Nephron (organoid): ENCODE measurements around the gene SYNGR3.
A peak's percentile ranks its signal among the peaks of the same experiment; 100 is the strongest.
"Not testable (repeated sequence)": the region's sequence is repeated elsewhere in the genome, so short reads cannot be mapped to it uniquely, and the experiment has no call there.

Source experiments
- H3K27ac Mint-ChIP-seq, 3 experiments: 2 replicates each; pipeline ENCODE4 v1.8.0; 2020; ENCODE audit warnings: mixed read lengths in 3 of 3, mild to moderate bottlenecking in 2 of 3, moderate library complexity in 1 of 3
- H3K27me3 Mint-ChIP-seq: 2 replicates; pipeline ENCODE4 v1.8.0; 2021; ENCODE audit warnings: low read depth, mild to moderate bottlenecking, moderate library complexity, mixed read lengths
- H3K36me3 Mint-ChIP-seq: 2 replicates; pipeline ENCODE4 v1.8.0; 2020; ENCODE audit warnings: low read depth, mixed read lengths
- H3K4me1 Mint-ChIP-seq: 2 replicates; pipeline ENCODE4 v1.8.0; 2020; ENCODE audit warnings: mixed read lengths
- H3K4me3 Mint-ChIP-seq, 3 experiments: 2 replicates each; pipeline ENCODE4 v1.8.0; 2020; ENCODE audit warnings: mild to moderate bottlenecking in 3 of 3, mixed read lengths in 3 of 3, moderate library complexity in 2 of 3
- H3K9me3 Mint-ChIP-seq: 2 replicates; pipeline ENCODE4 v1.8.0; 2020; ENCODE audit warnings: mixed read lengths
- CTCF ChIP-seq, 3 experiments: fragments of 200-600 bp; sonication (generic); IDR thresholded peaks; one replicate each; pipeline ENCODE4 v1.5.0; 2021; ENCODE audit warnings: antibody characterized with exemption in 3 of 3; ENCODE audit not compliant: unreplicated experiment in 3 of 3

Gene SYNGR3

DNA sequence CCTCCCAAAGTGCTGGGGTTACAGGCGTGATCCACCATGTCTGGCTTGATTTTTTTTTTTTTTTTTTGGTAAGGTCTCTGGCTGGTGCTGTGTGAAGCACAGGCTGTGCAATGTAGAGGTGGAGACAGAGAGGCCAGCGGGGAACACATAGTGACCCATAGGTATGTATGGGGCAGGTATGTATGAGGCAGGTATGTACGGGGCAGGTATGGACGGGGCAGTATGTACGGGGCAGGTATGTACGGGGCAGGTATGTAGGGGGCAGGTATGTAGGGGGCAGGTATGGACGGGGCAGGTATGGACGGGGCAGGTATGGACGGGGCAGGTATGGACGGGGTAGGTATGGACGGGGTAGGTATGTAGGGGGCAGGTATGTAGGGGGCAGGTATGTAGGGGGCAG is 40.3 kb upstream of the SYNGR3 start:
- TF ChIP-seq CTCF (IDR thresholded peaks at IDR 0.05; ENCODE audit: unreplicated experiment in 3 of 3) = no peak
- H3K27ac Mint-ChIP-seq = no peak overlapping the region
- no peaks in the 10 kb centered on the region for H3K27me3 Mint-ChIP-seq
- no peaks in the 10 kb centered on the region for H3K4me1 Mint-ChIP-seq
- peak overlapping the region in 1 of 3 experiments; percentile 9 for H3K4me3 Mint-ChIP-seq
- no peaks in the 10 kb centered on the region for H3K9me3 Mint-ChIP-seq
- H3K36me3 Mint-ChIP-seq = no peaks in the 10 kb centered on the region

- Mint-ChIP-seq H3K4me3 (no peak overlapping the region), H3K27me3 (no peaks in the 10 kb centered on the region), H3K9me3 (no peaks in the 10 kb centered on the region), H3K36me3 (no peaks in the 10 kb centered on the region), H3K27ac (no peak overlapping the region), H3K4me1 (no peaks in the 10 kb centered on the region)
- TF ChIP-seq CTCF (IDR thresholded peaks at IDR 0.05; ENCODE audit: unreplicated experiment in 3 of 3) = no peak
Observed at GRCh38 chr16:1950047-1950446, 39.7 kb upstream of the SYNGR3 start.

DNA sequence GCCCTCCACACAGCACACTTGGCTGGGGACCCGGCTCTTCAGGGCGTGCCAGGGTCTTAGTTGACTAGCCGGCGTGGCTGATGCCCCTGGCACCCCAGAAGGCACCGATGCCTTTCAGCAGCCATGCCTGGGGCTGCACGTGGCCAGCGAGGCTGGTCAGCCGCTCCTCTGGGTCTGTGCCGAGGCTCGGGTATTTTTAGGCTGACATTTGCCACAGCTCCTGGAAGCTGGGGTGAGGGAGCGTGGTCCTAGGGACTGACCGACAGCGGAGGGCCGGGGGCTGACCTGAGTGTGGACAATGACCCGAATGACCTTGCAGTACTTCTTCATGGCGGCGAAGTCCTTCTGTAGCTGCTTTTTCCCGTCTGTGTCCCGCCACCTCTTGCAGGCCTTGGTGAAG is 39.2 kb upstream of the SYNGR3 start:
- Mint-ChIP-seq H3K9me3 (no peaks in the 10 kb centered on the region), H3K4me1 (no peaks in the 10 kb centered on the region), H3K27ac (no peak overlapping the region), H3K4me3 (no peak overlapping the region), H3K36me3 (no peaks in the 10 kb centered on the region), H3K27me3 (no peaks in the 10 kb centered on the region)
- TF ChIP-seq CTCF (IDR thresholded peaks at IDR 0.05; ENCODE audit: unreplicated experiment in 3 of 3) = no peak

DNA sequence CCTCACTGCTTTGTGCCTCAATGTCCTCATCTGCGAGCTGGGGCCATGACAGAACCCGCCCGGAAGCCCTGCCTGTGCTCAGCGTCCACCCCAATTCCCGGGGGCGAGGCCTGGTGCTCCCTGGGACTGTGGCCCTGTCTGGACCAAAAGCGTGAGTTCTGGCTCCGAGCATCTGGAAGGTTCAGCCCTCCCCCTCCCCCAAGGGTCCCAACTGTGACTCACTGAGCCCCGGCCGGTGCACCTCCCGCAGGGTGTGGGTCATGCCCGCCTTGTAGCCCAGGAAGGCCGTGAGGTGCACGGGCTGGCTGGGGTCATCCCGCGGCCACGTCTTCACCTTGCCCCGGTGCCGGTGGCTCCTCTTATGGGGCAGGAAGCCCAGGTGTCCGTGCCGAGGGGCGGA is 36.0 kb upstream of the SYNGR3 start:
- no peaks in the 10 kb centered on the region for H3K36me3 Mint-ChIP-seq
- no peaks in the 10 kb centered on the region for H3K27me3 Mint-ChIP-seq
- no peak for TF ChIP-seq CTCF (IDR thresholded peaks at IDR 0.05; ENCODE audit: unreplicated experiment in 3 of 3)
- H3K9me3 Mint-ChIP-seq = no peaks in the 10 kb centered on the region
- H3K4me3 Mint-ChIP-seq = no peak overlapping the region
- H3K27ac Mint-ChIP-seq = no peak overlapping the region
- H3K4me1 Mint-ChIP-seq = no peaks in the 10 kb centered on the region

- H3K27ac Mint-ChIP-seq, H3K27me3 Mint-ChIP-seq, H3K9me3 Mint-ChIP-seq: not testable (repeated sequence)
- H3K4me3 Mint-ChIP-seq = peak overlapping the region in 2 of 3 experiments; percentile 31 to 36
- peaks cover 16% of the 10 kb centered on the region for H3K36me3 Mint-ChIP-seq
- peaks cover 13% of the 10 kb centered on the region for H3K4me1 Mint-ChIP-seq
Observed at GRCh38 chr16:1957434-1958142, 32.2 kb upstream of the SYNGR3 start.

DNA sequence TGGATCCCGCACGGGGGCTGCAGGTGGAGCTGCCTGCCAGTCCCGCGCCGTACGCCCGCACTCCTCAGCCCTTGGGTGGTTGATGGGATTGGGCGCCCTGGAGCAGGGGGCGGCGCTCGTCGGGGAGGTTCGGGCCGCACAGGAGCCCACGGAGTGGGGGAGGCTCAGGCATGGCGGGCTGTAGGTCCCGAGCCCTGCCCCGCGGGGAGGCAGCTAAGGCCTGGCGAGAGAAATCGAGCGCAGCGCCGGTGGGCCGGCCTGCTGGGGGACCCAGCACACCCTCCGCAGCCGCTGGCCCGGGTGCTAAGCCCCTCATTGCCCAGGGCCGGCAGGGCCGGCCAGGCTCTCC is 31.7 kb upstream of the SYNGR3 start:
- peaks cover 20% of the 10 kb centered on the region for H3K36me3 Mint-ChIP-seq
- peak overlapping the region in 1 of 3 experiments; percentile 31 for H3K4me3 Mint-ChIP-seq
- peaks cover 17% of the 10 kb centered on the region for H3K4me1 Mint-ChIP-seq
- H3K27ac Mint-ChIP-seq, H3K27me3 Mint-ChIP-seq, H3K9me3 Mint-ChIP-seq: not testable (repeated sequence)

DNA sequence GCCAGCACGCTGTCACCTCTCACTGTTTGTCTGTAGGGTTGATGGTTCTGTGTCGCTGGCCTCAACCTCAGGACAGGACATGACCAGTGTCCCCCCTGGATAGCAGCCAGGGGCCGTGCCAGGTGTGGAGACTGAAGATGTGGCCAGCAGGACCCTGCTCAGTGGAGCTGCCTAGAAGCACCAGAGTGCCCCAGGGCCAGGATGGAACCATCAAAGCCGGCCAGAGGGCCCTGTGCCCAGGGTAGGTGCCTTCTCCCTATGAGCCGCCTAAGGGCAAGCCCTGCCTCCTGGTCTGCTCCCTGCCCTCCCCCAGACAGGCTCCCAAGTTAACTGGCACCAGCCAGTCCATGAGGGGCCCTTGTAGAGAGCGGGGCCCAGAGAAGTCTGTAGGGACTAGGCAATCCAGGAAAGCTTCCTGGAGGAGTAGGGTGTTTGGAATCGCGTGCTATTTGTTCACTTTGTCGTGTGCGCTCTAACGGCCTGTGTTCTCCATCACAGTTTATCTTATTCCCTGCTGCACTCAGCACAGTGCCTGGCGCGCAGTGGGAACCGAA is 31.0 kb upstream of the SYNGR3 start:
- TF ChIP-seq CTCF (IDR thresholded peaks at IDR 0.05; ENCODE audit: unreplicated experiment in 3 of 3) = no peak
- no peaks in the 10 kb centered on the region for H3K9me3 Mint-ChIP-seq
- H3K4me1 Mint-ChIP-seq = peaks cover 23% of the 10 kb centered on the region
- H3K4me3 Mint-ChIP-seq = peak overlapping the region; percentile 94 to 96 (median 96)
- peaks cover 26% of the 10 kb centered on the region for H3K36me3 Mint-ChIP-seq
- peak overlapping the region in 2 of 3 experiments; percentile 54 to 55 for H3K27ac Mint-ChIP-seq
- peaks cover 6% of the 10 kb centered on the region for H3K27me3 Mint-ChIP-seq
